K562 (cell line): ENCODE results near the gene SLC26A11. TPM values are rescaled to one million over a fixed set of nuclear protein-coding genes. Genes with fewer than 3 reads are reported as not detected.

Experiments used
- BHLHE40 ChIP-seq: IDR thresholded peaks from 2 replicates; pipeline ENCODE4 v1.6.1; 2011; ENCODE audit warnings: low read length, improper control_type of control experiment
- CREB3 ChIP-seq: fragments of 450-650 bp; conservative IDR thresholded peaks from 2 replicates; pipeline ENCODE4 v1.6.1; 2016; ENCODE audit warnings: missing genetic modification characterization, low read depth, mild to moderate bottlenecking, missing compliant biosample characterization, moderate library complexity
- ESRRB ChIP-seq: fragments of 250-450 bp; sonication (Bioruptor Pico); IDR thresholded peaks from 2 replicates; pipeline ENCODE4 v1.5.0; 2020; ENCODE audit warnings: mild to moderate bottlenecking, moderate library complexity, borderline replicate concordance
- MAFF ChIP-seq: IDR thresholded peaks from 2 replicates; pipeline ENCODE4 v1.6.1; 2012; ENCODE audit warnings: low read length, improper control_type of control experiment
- NFYB ChIP-seq: IDR thresholded peaks from 2 replicates; pipeline ENCODE4 v1.6.1; 2011; ENCODE audit warnings: mild to moderate bottlenecking, moderate library complexity; ENCODE audit not compliant: insufficient read length; ENCODE audit errors: extremely low read depth
- POLR2G ChIP-seq: fragments of 200-400 bp; formaldehyde crosslinking; IDR thresholded peaks from 2 replicates; pipeline ENCODE4 v1.6.1; 2017; ENCODE audit warnings: low read depth, mild to moderate bottlenecking, antibody characterized with exemption, low read length, moderate library complexity
- POLR3G ChIP-seq: IDR thresholded peaks from 2 replicates; pipeline ENCODE4 v1.6.1; 2011; ENCODE audit not compliant: insufficient read length, insufficient replicate concordance; ENCODE audit errors: extremely low read depth
- RB1 ChIP-seq: fragments of 450-650 bp; IDR thresholded peaks from 2 replicates; pipeline ENCODE4 v1.6.1; 2017; ENCODE audit warnings: low read depth, mild to moderate bottlenecking
- SRF ChIP-seq, 2 experiments: fragments of 250-450, 450-650 bp in 1 of 2; sonication (Bioruptor Pico) in 1 of 2; sonication (generic) in 1 of 2; formaldehyde crosslinking; IDR thresholded peaks; 2 replicates each; pipeline versions ENCODE4 v1.5.0 to v1.5.1; 2020 to 2022; ENCODE audit warnings: mild to moderate bottlenecking in 1 of 2, missing genetic modification reagents in 1 of 2
- TEAD1 ChIP-seq, 2 experiments: fragments of 450-650 bp in 1 of 2; sonication (generic) in 1 of 2; formaldehyde crosslinking; IDR thresholded peaks; 2 replicates each; pipeline versions ENCODE4 v1.4.0 to v1.8.0; 2020 to 2022; ENCODE audit warnings: mild to moderate bottlenecking in 2 of 2, missing genetic modification reagents in 1 of 2
- ZBTB9 ChIP-seq: fragments of 450-650 bp; formaldehyde crosslinking; IDR thresholded peaks from 2 replicates; pipeline ENCODE4 v1.4.0; 2020; ENCODE audit warnings: mild to moderate bottlenecking, moderate library complexity
- ZNF124 ChIP-seq: sonication (generic); formaldehyde crosslinking; IDR thresholded peaks from 2 replicates; pipeline ENCODE4 v1.8.1; 2022; ENCODE audit warnings: missing genetic modification reagents
- ZNF146 ChIP-seq: IDR thresholded peaks from one replicate; pipeline ENCODE4 v1.6.1; 2018; ENCODE audit warnings: missing compliant biosample characterization; ENCODE audit not compliant: unreplicated experiment
- ZNF3 ChIP-seq: fragments of 250-450 bp; sonication (Bioruptor Pico); IDR thresholded peaks from 2 replicates; pipeline ENCODE4 v1.5.0; 2021; ENCODE audit warnings: mild to moderate bottlenecking, moderate library complexity
- ZNF354B ChIP-seq: fragments of 250-450 bp; sonication (Bioruptor Pico); IDR thresholded peaks from 2 replicates; pipeline ENCODE4 v1.4.0; 2020
- ZNF407 ChIP-seq: fragments of 450-650 bp; IDR thresholded peaks from 2 replicates; pipeline ENCODE4 v1.6.1; 2016; ENCODE audit warnings: low read depth
- ZNF57 ChIP-seq: fragments of 450-650 bp; formaldehyde crosslinking; IDR thresholded peaks from 2 replicates; pipeline ENCODE4 v1.4.0; 2020; ENCODE audit warnings: mild to moderate bottlenecking, moderate library complexity
- polyA plus RNA-seq, 8 experiments: library from polyadenylated mRNA; depleted of rRNA in 4 of 8; stranded (reverse) in 5 of 8; unstranded in 3 of 8; fragments of >200 nt; fragmentation: Nextera tagmentation in 2 of 8; fragmentation: Illumina TruSeq in 1 of 8; extraction: Ambion mirVana in 2 of 8; extraction: Trizol in 1 of 8; gene quantifications; 2 replicates each; pipeline versions ENCODE4 v1.2.1 to v1.2.3, GENCODE V29; 2011 to 2014; ENCODE audit warnings: inconsistent platforms in 1 of 8, missing spikeins in 1 of 8
- total RNA-seq, 7 experiments: library from RNA; depleted of rRNA in 6 of 7; stranded (reverse); fragments of >200 nt in 6 of 7; fragmentation: Illumina TruSeq in 2 of 7; extraction: Trizol in 2 of 7; gene quantifications; 2 replicates each; pipeline versions ENCODE4 v1.2.1 to v1.2.3, GENCODE V29; 2011 to 2021; ENCODE audit warnings: low replicate concordance in 1 of 7

The SLC26A11 gene
- total and polyA plus RNA-seq, 9 of the 15 experiments (the other 6 are each of a cell fraction or from before 2014, with no cell fraction given): 0.06 to 3.1 (median 1.2) TPM; not detected in 1

- no peak for TF ChIP-seq ZNF407
- TF ChIP-seq RB1: peak; percentile 16; the same call in 1 of the 2 replicates
- peak; percentile 85 for TF ChIP-seq POLR2G
- TF ChIP-seq ZBTB9: 0 out of 2 replicates have a peak, but pooled peaks have one; percentile 33
- TF ChIP-seq MAFF: no peak
- no peak for TF ChIP-seq ZNF124 (CRISPR knock-in tag)
- TF ChIP-seq ESRRB (CRISPR knock-in tag): no peak
- TF ChIP-seq ZNF3: no peak
- no peak for TF ChIP-seq NFYB
- TF ChIP-seq ZNF146 (CRISPR knock-in tag): no peak
- TF ChIP-seq ZNF57 (CRISPR knock-in tag): no peak
- 0 out of 4 replicates have a peak, but pooled peaks of 1 of the 2 experiments have one; percentile 21 for TF ChIP-seq TEAD1 (CRISPR knock-in tag; IDR thresholded peaks at IDR 0.05)
- TF ChIP-seq POLR3G: no peak
- TF ChIP-seq BHLHE40: peak; percentile 56; the same call in 1 of the 2 replicates
- TF ChIP-seq SRF (CRISPR knock-in tag; IDR thresholded peaks at IDR 0.05): no peak
- no peak for TF ChIP-seq ZNF354B (CRISPR knock-in tag)
- no peak for TF ChIP-seq CREB3 (tag)
Observed at GRCh38 chr17:80220054-80220735, at the start of gene SLC26A11, which contains the start of gene SGSH (continued).
